Endodermal cell (in vitro differentiated cells): ENCODE results near the gene DDHD1. TPM values are rescaled to one million over a fixed set of nuclear protein-coding genes. Genes with fewer than 3 reads are reported as not detected.

Experiments
- DNase-seq: peaks from one replicate; pipeline ENCODE4 v3.0.0-alpha.2; 2017
- H3K27ac ChIP-seq: 2 replicates; pipeline ENCODE4 v1.5.1; 2013; ENCODE audit warnings: mild to moderate bottlenecking, low read depth, low read length, moderate library complexity
- H3K27me3 ChIP-seq: 2 replicates; pipeline ENCODE4 v1.6.1; 2013; ENCODE audit warnings: mild to moderate bottlenecking, low read length, moderate library complexity; ENCODE audit not compliant: insufficient read depth, control insufficient read depth, poor library complexity, severe bottlenecking
- H3K36me3 ChIP-seq: 2 replicates; pipeline ENCODE4 v1.7.0; 2013; ENCODE audit warnings: mild to moderate bottlenecking, low read length, moderate library complexity; ENCODE audit not compliant: control insufficient read depth, insufficient read depth
- H3K4me1 ChIP-seq: one replicate; pipeline ENCODE4 v1.7.0; 2013; ENCODE audit warnings: low read length; ENCODE audit not compliant: control insufficient read depth, insufficient read depth
- H3K4me3 ChIP-seq: 2 replicates; pipeline ENCODE4 v1.5.1; 2013; ENCODE audit warnings: mild to moderate bottlenecking, low read length, moderate library complexity
- H3K9ac ChIP-seq: 2 replicates; pipeline ENCODE4 v1.6.1; 2013; ENCODE audit warnings: mild to moderate bottlenecking, low read length, moderate library complexity; ENCODE audit not compliant: poor library complexity, severe bottlenecking; ENCODE audit errors: extremely low read depth
- H3K9me3 ChIP-seq: 2 replicates; pipeline ENCODE4 v1.6.1; 2013; ENCODE audit warnings: mild to moderate bottlenecking, low read length, moderate library complexity; ENCODE audit not compliant: control insufficient read depth
- H3K27ac Mint-ChIP-seq: 2 replicates; pipeline ENCODE4 v1.8.0; 2020; ENCODE audit warnings: mixed read lengths
- H3K27me3 Mint-ChIP-seq: 2 replicates; pipeline ENCODE4 v1.8.0; 2021; ENCODE audit warnings: mild to moderate bottlenecking, mixed read lengths; ENCODE audit not compliant: insufficient read depth
- H3K36me3 Mint-ChIP-seq: 2 replicates; pipeline ENCODE4 v1.8.0; 2020; ENCODE audit warnings: low read depth, mixed read lengths
- H3K4me1 Mint-ChIP-seq: 2 replicates; pipeline ENCODE4 v1.8.0; 2020; ENCODE audit warnings: mixed read lengths
- H3K4me3 Mint-ChIP-seq: 2 replicates; pipeline ENCODE4 v1.8.0; 2020; ENCODE audit warnings: mild to moderate bottlenecking, moderate library complexity, mixed read lengths
- H3K9me3 Mint-ChIP-seq: 2 replicates; pipeline ENCODE4 v1.8.0; 2020; ENCODE audit warnings: mild to moderate bottlenecking, mixed read lengths
- CTCF ChIP-seq: fragments of 200-600 bp; sonication (generic); conservative IDR thresholded peaks from 2 replicates; pipeline ENCODE4 v1.5.0; 2021; ENCODE audit warnings: antibody characterized with exemption, mild to moderate bottlenecking
- WGBS, 2 experiments: methylation state at CpG; one replicate each; pipeline versions ENCODE4 v1.1.5 to v1.1.7; 2013; ENCODE audit warnings: missing lambda C conversion rate in 2 of 2, mixed read lengths in 1 of 2; ENCODE audit not compliant: insufficient coverage in 1 of 2, insufficient read length in 1 of 2; 5-methylcytosine and 5-hydroxymethylcytosine counted together
- total RNA-seq, 2 donors: library from RNA; stranded (reverse); fragmentation: NEBNext Ultra II Directional in 1 of 2; extraction: Animal tissue kit (Norgen Biotek cat#: 25700) in 1 of 2; gene quantifications; 2 replicates in 1 of 2; 3 replicates in 1 of 2; pipeline ENCODE4 v1.2.1, GENCODE V29; 2021

The DDHD1 gene
- total RNA-seq, 2 donors from 2014 or later = 26.2 to 27.1 TPM

- H3K27me3 Mint-ChIP-seq = no peaks in the 10 kb centered on the region
Measured at GRCh38 chr14:53002576-53002975, 150.5 kb downstream of the DDHD1 start.

GRCh38 chr14:53001787-53002378, 151.2 kb downstream of the DDHD1 start:
- WGBS, 2 experiments = 89 to 90% methylated on average over 3 to 4 of the region's 7 CpGs
- Histone ChIP-seq H3K36me3 (no peaks in the 10 kb centered on the region), H3K9me3 (no peaks in the 10 kb centered on the region), H3K4me1 (no peaks in the 10 kb centered on the region), H3K27me3 (no peaks in the 10 kb centered on the region), H3K9ac (no peak overlapping the region), H3K27ac (no peak overlapping the region), H3K4me3 (no peak overlapping the region)
- Mint-ChIP-seq H3K9me3 (no peaks in the 10 kb centered on the region), H3K4me3 (no peak overlapping the region), H3K27ac (no peak overlapping the region), H3K27me3 (no peaks in the 10 kb centered on the region), H3K4me1 (peaks cover 9% of the 10 kb centered on the region), H3K36me3 (no peaks in the 10 kb centered on the region)
- TF ChIP-seq CTCF = no peak
- no peak for DNase-seq

More at GRCh38 chr14:53002576-53002975, 150.5 kb downstream of the DDHD1 start:
- TF ChIP-seq CTCF = no peak
- Histone ChIP-seq H3K9me3 (no peaks in the 10 kb centered on the region), H3K27ac (no peak overlapping the region), H3K4me1 (no peaks in the 10 kb centered on the region), H3K4me3 (no peak overlapping the region), H3K27me3 (no peaks in the 10 kb centered on the region), H3K9ac (no peak overlapping the region), H3K36me3 (no peaks in the 10 kb centered on the region)
- H3K4me1 Mint-ChIP-seq = peaks cover 9% of the 10 kb centered on the region
- H3K27ac Mint-ChIP-seq = no peak overlapping the region
- no peak overlapping the region for H3K4me3 Mint-ChIP-seq
- H3K36me3 Mint-ChIP-seq = no peaks in the 10 kb centered on the region
- WGBS, 2 experiments = 77 to 89% methylated on average over 4 to 5 of the region's 5 CpGs
- no peak for DNase-seq
- H3K9me3 Mint-ChIP-seq = no peaks in the 10 kb centered on the region

- Histone ChIP-seq H3K36me3 (no peaks in the 10 kb centered on the region), H3K9me3 (no peaks in the 10 kb centered on the region), H3K4me1 (no peaks in the 10 kb centered on the region), H3K27me3 (no peaks in the 10 kb centered on the region), H3K9ac (no peak overlapping the region), H3K4me3 (no peak overlapping the region), H3K27ac (no peak overlapping the region)
- no peaks in the 10 kb centered on the region for H3K27me3 Mint-ChIP-seq
- WGBS, 2 experiments = 95 to 96% methylated on average over 6 of the region's 6 CpGs
- peaks cover 5% of the 10 kb centered on the region for H3K4me1 Mint-ChIP-seq
- H3K27ac Mint-ChIP-seq = no peak overlapping the region
- no peaks in the 10 kb centered on the region for H3K36me3 Mint-ChIP-seq
- DNase-seq = no peak
- no peak for TF ChIP-seq CTCF
- no peaks in the 10 kb centered on the region for H3K9me3 Mint-ChIP-seq
- no peak overlapping the region for H3K4me3 Mint-ChIP-seq
Measured at GRCh38 chr14:52998376-52999015, 154.6 kb downstream of the DDHD1 start.
